Measurements from ENCODE around the gene TP53TG3B.
"Not testable (repeated sequence)": the region's sequence is repeated elsewhere in the genome, so short reads cannot be mapped to it uniquely, and the experiment has no call there.

TP53TG3B gene, protein sequence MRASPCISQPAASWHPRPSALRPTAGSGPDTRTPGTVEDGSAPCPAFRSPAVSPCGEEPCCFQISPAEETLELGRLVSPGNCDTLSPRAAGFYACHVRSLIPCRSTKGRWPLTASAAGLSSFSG

DNA sequence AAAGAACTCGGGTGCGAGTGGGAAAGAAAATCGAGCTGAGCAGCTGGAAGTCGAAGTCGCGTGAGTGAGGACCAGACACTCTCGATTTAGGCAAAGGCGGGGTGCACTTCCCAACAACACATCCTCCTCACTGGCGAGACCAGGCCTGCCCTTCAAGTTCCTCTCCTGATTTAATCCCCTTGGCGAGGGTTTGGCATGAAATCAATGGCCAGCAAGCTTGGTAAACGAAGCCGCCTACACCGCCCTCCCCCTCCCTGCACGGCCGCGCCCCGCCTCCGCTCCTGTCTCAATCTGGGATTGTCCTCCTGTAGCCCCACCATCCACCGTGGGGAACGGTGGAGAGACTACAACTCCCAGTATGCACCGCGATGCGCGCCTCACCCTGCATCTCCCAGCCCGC, at the start of gene TP53TG3B:
TP53TG3B (plus strand) TSS at position 301 of the 400 bp plus-strand sequence; CDS start at position 369, 68 bp downstream.
- DNase-seq = not testable (repeated sequence)

DNA sequence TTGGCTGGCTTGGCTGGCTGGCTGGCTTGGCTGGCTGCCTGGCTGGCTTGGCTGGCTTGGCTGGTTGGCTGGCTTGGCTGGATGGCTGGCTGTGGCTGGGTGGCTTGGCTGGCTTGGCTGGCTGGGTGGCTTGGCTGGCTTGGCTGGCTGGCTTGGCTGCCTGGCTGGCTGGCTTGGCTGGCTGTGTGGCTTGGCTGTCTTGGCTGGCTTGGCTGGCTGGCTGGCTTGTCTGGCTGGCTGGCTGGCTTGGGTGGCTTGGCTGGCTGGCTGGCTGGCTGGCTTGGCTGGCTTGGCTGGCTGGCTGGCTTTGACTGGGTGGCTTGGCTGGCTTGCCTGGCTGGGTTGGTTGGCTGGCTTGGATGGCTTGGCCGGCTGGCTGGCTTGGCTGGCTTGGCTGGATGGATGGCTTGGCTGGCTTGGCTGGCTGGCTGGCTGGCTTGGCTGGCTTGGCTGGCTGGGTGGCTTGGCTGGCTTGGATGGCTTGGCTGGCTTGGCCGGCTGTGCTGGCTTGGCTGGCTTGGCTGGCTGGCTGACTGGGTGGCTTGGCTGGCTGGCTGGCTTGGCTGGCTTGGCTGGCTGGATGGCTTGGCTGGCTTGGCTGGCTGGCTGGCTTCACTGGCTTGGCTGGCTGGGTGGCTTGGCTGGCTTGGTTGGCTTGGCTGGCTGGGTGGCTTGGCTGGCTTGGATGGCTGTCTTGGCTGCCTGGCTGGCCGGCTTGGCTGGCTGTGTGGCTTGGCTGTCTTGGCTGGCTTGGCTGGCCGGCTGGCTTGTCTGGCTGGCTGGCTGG, 24.2 kb upstream of the TP53TG3B start:
- not testable (repeated sequence) for DNase-seq

DNA sequence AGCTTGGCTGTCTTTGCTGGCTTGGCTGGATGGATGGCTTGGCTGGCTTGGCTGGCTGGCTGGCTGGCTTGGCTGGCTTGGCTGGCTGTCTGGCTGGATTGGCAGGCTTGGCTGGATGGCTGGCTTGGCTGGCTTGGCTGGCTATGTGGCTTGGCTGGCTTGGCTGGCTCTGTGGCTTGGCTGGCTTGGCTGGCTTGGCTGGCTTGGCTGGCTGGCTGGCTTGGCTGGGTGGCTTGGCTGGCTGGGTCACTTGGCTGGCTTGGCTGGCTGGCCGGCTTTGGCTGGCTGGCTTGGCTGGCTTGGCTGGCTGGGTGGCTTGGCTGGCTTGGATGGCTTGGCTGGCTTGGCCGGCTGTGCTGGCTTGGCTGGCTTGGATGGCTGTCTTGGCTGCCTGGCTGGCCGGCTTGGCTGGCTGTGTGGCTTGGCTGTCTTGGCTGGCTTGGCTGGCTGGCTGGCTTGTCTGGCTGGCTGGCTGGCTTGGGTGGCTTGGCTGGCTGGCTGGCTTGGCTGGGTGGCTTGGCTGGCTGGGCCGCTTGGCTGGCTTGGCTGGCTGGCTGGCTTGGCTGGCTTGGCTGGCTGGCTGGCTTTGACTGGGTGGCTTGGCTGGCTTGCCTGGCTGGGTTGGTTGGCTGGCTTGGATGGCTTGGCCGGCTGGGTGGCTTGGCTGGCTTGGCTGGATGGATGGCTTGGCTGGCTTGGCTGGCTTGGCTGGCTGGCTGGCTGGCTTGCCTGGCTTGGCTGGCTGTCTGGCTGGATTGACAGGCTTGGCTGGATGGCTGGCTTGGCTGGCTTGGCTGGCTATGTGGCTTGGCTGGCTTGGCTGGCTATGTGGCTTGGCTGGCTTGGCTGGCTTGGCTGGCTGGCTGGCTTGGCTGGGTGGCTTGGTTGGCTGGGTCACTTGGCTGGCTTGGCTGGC, 22.8 kb upstream of the TP53TG3B start:
- DNase-seq = not testable (repeated sequence)

DNA sequence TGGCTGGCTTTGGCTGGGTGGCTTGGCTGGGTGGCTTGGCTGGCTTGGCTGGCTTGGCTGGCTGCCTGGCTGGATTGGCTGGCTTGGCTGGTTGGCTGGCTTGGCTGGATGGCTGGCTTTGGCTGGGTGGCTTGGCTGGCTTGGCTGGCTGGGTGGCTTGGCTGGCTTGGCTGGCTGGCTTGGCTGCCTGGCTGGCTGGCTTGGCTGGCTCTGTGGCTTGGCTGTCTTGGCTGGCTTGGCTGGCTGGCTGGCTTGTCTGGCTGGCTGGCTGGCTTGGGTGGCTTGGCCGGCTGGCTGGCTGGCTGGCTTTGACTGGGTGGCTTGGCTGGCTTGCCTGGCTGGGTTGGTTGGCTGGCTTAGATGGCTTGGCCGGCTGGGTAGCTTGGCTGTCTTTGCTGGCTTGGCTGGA, 22.1 kb upstream of the TP53TG3B start:
- DNase-seq = not testable (repeated sequence)

DNA sequence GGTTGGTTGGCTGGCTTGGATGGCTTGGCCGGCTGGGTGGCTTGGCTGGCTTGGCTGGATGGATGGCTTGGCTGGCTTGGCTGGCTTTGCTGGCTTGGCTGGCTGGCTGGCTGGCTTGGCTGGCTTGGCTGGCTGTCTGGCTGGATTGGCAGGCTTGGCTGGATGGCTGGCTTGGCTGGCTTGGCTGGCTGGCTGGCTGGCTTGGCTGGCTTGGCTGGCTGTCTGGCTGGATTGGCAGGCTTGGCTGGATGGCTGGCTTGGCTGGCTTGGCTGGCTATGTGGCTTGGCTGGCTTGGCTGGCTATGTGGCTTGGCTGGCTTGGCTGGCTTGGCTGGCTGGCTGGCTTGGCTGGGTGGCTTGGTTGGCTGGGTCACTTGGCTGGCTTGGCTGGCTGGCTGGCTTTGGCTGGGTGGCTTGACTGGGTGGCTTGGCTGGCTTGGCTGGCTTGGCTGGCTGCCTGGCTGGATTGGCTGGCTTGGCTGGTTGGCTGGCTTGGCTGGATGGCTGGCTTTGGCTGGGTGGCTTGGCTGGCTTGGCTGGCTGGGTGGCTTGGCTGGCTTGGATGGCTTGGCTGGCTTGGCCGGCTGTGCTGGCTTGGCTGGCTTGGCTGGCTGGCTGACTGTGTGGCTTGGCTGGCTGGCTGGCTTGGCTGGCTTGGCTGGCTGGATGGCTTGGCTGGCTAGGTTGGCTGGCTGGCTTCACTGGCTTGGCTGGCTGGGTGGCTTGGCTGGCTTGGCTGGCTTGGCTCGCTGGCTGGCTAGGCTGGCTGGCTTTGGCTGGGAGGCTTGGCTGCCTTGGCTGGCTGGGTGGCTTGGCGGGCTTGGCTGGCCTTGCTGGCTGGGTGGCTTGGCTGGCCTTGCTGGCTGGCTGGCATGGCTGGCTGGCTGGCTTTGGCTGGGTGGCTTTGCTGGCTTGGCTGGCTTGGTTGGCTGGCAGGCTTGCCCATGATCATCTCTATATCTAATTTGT, 21.3 kb upstream of the TP53TG3B start:
- not testable (repeated sequence) for DNase-seq
